ENCODE results near the gene CYB5B. TPM values are rescaled to one million over a fixed set of nuclear protein-coding genes. Genes with fewer than 3 reads are reported as not detected.

CYB5B gene
- polyA plus RNA-seq, 1 of the 3 experiments (the other 2 are of a cell fraction), result 64.4 TPM

DNA sequence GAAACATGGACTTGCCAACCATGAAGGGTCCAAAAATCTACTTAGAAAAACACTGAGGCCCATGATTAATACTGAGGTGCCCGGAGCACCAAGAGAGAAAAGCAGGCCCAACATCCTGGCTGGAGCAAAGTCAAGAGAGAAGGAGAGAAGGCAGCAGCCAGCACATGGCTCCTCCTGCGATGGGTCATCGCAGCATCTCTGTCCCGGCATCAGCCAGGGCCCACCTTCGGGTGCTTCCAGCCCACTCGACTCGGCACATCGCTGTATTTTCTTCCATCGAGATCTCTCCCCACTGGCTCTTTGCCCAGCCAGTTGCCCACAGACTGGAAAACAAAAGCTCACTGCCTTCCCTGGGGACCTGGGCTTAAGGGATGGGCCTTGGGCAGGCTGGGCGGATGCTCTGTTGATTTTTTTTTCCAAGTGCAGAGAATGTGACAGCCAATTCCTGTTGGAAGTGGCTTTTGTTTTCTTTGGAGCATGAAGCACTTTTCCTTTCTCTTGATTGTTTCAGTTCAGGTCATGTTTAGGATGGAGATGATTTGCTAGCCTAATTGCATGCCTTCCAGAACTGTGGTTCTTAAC, 58.1 kb downstream of the CYB5B start:
- Histone ChIP-seq H3F3A (replicated peaks; ENCODE audit: insufficient read depth) (peaks cover 23% of the 10 kb centered on the region), H2AFZ (ENCODE audit: low read depth) (peak overlapping the region; percentile 37; the same call in 1 of the 2 replicates), H3K9me2 (no peaks in the 10 kb centered on the region), H3K27me3 (ENCODE audit: insufficient read depth) (no peaks in the 10 kb centered on the region), H3K9ac (no peak overlapping the region), H3K9me3 (no peaks in the 10 kb centered on the region), H3K79me2 (ENCODE audit: insufficient read depth) (no peaks in the 10 kb centered on the region), H3K4me3 (ENCODE audit: low read depth in 2 of 2, low read length in 1 of 2) (no peak overlapping the region), H3K27ac (ENCODE audit: low read depth in 2 of 2, low read length in 1 of 2) (peak overlapping the region; percentile 47), H3K4me2 (peak overlapping the region; percentile 4; the same call in 1 of the 2 replicates), H4K20me1 (ENCODE audit: insufficient read depth) (no peaks in the 10 kb centered on the region), H3K4me1 (ENCODE audit: control insufficient read depth in 1 of 2, insufficient read depth in 2 of 2, low read depth in 1 of 2, low read length in 1 of 2) (peaks cover 5 to 8% of the 10 kb centered on the region in 2 experiments; a peak in 1 of 4 replicates), H3K36me3 (replicated peaks in 1 of 2; ENCODE audit: control insufficient read depth in 1 of 2, insufficient read depth in 2 of 2, low read length in 1 of 2) (no peaks in the 10 kb centered on the region)
- TF ChIP-seq, protein P1, sequence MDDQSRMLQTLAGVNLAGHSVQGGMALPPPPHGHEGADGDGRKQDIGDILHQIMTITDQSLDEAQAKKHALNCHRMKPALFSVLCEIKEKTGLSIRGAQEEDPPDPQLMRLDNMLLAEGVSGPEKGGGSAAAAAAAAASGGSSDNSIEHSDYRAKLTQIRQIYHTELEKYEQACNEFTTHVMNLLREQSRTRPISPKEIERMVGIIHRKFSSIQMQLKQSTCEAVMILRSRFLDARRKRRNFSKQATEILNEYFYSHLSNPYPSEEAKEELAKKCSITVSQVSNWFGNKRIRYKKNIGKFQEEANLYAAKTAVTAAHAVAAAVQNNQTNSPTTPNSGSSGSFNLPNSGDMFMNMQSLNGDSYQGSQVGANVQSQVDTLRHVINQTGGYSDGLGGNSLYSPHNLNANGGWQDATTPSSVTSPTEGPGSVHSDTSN (IDR thresholded peaks at IDR 0.05), result 0 out of 2 replicates have a peak, but pooled peaks have one; percentile 13
- TF ChIP-seq TCF12 (IDR thresholded peaks at IDR 0.05) (peak; percentile 23; the same call in 1 of the 2 replicates), SMC3 (IDR thresholded peaks at IDR 0.05; ENCODE audit: low read depth, low read length) (no peak)
- TF ChIP-seq, protein P2, sequence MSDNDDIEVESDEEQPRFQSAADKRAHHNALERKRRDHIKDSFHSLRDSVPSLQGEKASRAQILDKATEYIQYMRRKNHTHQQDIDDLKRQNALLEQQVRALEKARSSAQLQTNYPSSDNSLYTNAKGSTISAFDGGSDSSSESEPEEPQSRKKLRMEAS (IDR thresholded peaks at IDR 0.05; ENCODE audit: low read depth), result no peak
- ChIA-PET POLR2A (no interaction called here), CTCF (interaction anchor here (0.9 kb wide), 2 partner anchors 12 to 86 kb away, joined by 3 read pairs; no protein-coding TSS in a partner anchor)
- 64% methylated on average over 10 of the region's 10 CpGs for WGBS (ENCODE audit: low lambda C conversion rate)
- DNase-seq, result no peak

DNA sequence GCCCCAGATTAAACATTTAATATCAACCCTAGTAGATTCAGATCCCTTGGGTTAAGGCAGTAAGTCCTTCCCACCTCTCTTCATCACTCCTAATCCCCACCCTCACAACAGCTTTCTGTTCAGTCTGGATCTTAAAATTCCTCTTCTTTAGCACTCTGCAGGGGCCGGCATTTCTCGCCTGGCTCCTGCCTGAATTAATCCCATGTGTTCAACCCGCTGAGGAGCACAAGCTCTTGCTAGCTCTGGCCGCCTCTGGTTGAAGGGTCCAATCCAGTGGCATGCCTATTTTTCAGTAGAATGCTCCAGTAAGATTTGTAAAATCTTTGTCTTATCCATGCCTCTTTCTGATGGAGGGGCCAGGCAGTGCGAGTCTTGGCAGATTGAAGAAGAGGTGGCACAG, 59.2 kb downstream of the CYB5B start:
- H2AFZ ChIP-seq (ENCODE audit: low read depth), result no peak overlapping the region
- no peaks in the 10 kb centered on the region for H3K9me3 ChIP-seq
- ChIA-PET POLR2A (no interaction called here), CTCF (no interaction called here)
- no peak overlapping the region for H3K4me2 ChIP-seq
- no peaks in the 10 kb centered on the region for H3K9me2 ChIP-seq
- no peak overlapping the region for H3K27ac ChIP-seq (ENCODE audit: low read depth in 2 of 2, low read length in 1 of 2)
- H3K36me3 ChIP-seq (replicated peaks in 1 of 2; ENCODE audit: control insufficient read depth in 1 of 2, insufficient read depth in 2 of 2, low read length in 1 of 2), result no peaks in the 10 kb centered on the region
- DNase-seq, result no peak
- H4K20me1 ChIP-seq (ENCODE audit: insufficient read depth), result no peaks in the 10 kb centered on the region
- H3K9ac ChIP-seq, result no peak overlapping the region
- TF ChIP-seq POLR2AphosphoS5 (IDR thresholded peaks at IDR 0.05; ENCODE audit: low read depth, low read length), result no peak
- no peaks in the 10 kb centered on the region for H3K27me3 ChIP-seq (ENCODE audit: insufficient read depth)
- no peaks in the 10 kb centered on the region for H3K79me2 ChIP-seq (ENCODE audit: insufficient read depth)
- 90% methylated on average over 5 of the region's 5 CpGs for WGBS (ENCODE audit: low lambda C conversion rate)
- H3K4me1 ChIP-seq (ENCODE audit: control insufficient read depth in 1 of 2, insufficient read depth in 2 of 2, low read depth in 1 of 2, low read length in 1 of 2), result peaks cover 5 to 8% of the 10 kb centered on the region in 2 experiments; a peak in 1 of 4 replicates
- H3F3A ChIP-seq (replicated peaks; ENCODE audit: insufficient read depth), result peaks cover 17% of the 10 kb centered on the region
- H3K4me3 ChIP-seq (ENCODE audit: low read depth in 2 of 2, low read length in 1 of 2), result no peak overlapping the region

DNA sequence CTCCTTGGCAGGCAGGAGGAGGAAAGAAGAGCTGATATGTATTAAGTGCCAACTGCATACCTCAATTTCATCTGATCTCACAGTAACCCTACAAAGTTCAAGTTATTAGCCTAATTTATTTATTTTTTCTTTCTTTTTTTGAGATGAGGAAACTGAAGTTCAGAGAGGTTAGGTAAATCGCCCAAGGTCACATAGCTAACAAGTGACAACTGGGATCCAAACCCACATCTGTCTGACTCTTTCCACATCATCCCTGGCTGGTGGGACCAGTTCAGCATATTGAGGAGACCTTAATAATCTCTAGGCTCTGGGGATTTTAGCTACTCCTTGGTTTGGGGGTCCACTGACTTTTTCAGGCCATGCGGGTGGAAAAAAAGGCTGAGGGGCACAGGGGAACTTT, 60.9 kb downstream of the CYB5B start:
- no peak for DNase-seq
- Histone ChIP-seq H3K4me2 (no peak overlapping the region), H3K4me3 (ENCODE audit: low read depth in 2 of 2, low read length in 1 of 2) (no peak overlapping the region), H3K27ac (ENCODE audit: low read depth in 2 of 2, low read length in 1 of 2) (no peak overlapping the region), H2AFZ (ENCODE audit: low read depth) (no peak overlapping the region), H3K36me3 (replicated peaks in 1 of 2; ENCODE audit: control insufficient read depth in 1 of 2, insufficient read depth in 2 of 2, low read length in 1 of 2) (no peaks in the 10 kb centered on the region), H3K9me3 (no peaks in the 10 kb centered on the region), H3K27me3 (ENCODE audit: insufficient read depth) (no peaks in the 10 kb centered on the region), H3F3A (replicated peaks; ENCODE audit: insufficient read depth) (peaks cover 13% of the 10 kb centered on the region), H3K9me2 (no peaks in the 10 kb centered on the region), H3K4me1 (ENCODE audit: control insufficient read depth in 1 of 2, insufficient read depth in 2 of 2, low read depth in 1 of 2, low read length in 1 of 2) (peaks cover 5 to 8% of the 10 kb centered on the region in 2 experiments; a peak in 1 of 4 replicates), H3K79me2 (ENCODE audit: insufficient read depth) (no peaks in the 10 kb centered on the region), H4K20me1 (ENCODE audit: insufficient read depth) (no peaks in the 10 kb centered on the region), H3K9ac (no peak overlapping the region)
- 92% methylated on average over 2 of the region's 2 CpGs for WGBS (ENCODE audit: low lambda C conversion rate)
- ChIA-PET CTCF (interaction anchor here (0.7 kb wide), 1 partner anchor 16 kb away, joined by 3 read pairs; no protein-coding TSS in a partner anchor), POLR2A (no interaction called here)
- TF ChIP-seq FOXM1 (IDR thresholded peaks at IDR 0.05; ENCODE audit: low read depth) (no peak), JUND (IDR thresholded peaks at IDR 0.05) (no peak), RXRA (IDR thresholded peaks at IDR 0.05; ENCODE audit: borderline replicate concordance, low read depth) (no peak), FOXJ3 (CRISPR knock-in tag; IDR thresholded peaks at IDR 0.05) (no peak), MXI1 (IDR thresholded peaks at IDR 0.05; ENCODE audit: low read depth, low read length) (no peak), TEAD4 (IDR thresholded peaks at IDR 0.05; ENCODE audit: borderline replicate concordance, insufficient read depth) (no peak), YY1 (IDR thresholded peaks at IDR 0.05; ENCODE audit: low read depth) (no peak), MEF2A (IDR thresholded peaks at IDR 0.05; ENCODE audit: borderline replicate concordance, low read depth) (no peak), GATA2 (CRISPR knock-in tag; IDR thresholded peaks at IDR 0.05) (no peak), EP300 (IDR thresholded peaks at IDR 0.05; ENCODE audit: borderline replicate concordance in 1 of 2, low read depth in 1 of 2, low read length in 1 of 2) (no peak)
- TF ChIP-seq, protein P3, sequence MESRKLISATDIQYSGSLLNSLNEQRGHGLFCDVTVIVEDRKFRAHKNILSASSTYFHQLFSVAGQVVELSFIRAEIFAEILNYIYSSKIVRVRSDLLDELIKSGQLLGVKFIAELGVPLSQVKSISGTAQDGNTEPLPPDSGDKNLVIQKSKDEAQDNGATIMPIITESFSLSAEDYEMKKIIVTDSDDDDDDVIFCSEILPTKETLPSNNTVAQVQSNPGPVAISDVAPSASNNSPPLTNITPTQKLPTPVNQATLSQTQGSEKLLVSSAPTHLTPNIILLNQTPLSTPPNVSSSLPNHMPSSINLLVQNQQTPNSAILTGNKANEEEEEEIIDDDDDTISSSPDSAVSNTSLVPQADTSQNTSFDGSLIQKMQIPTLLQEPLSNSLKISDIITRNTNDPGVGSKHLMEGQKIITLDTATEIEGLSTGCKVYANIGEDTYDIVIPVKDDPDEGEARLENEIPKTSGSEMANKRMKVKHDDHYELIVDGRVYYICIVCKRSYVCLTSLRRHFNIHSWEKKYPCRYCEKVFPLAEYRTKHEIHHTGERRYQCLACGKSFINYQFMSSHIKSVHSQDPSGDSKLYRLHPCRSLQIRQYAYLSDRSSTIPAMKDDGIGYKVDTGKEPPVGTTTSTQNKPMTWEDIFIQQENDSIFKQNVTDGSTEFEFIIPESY (IDR thresholded peaks at IDR 0.05; ENCODE audit: borderline replicate concordance, low read depth), result no peak
- TF ChIP-seq, protein P4, sequence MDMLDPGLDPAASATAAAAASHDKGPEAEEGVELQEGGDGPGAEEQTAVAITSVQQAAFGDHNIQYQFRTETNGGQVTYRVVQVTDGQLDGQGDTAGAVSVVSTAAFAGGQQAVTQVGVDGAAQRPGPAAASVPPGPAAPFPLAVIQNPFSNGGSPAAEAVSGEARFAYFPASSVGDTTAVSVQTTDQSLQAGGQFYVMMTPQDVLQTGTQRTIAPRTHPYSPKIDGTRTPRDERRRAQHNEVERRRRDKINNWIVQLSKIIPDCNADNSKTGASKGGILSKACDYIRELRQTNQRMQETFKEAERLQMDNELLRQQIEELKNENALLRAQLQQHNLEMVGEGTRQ (IDR thresholded peaks at IDR 0.05; ENCODE audit: borderline replicate concordance, low read depth, low read length), result no peak
- TF ChIP-seq, protein P1 (IDR thresholded peaks at IDR 0.05), result no peak

Data from SK-N-SH (cell line).